K562 (cell line): ENCODE data around the gene IL4I1. TPM values are rescaled to one million over a fixed set of nuclear protein-coding genes. Genes with fewer than 3 reads are reported as not detected.

Source experiments
- CC2D1A ChIP-seq: fragments of 450-650 bp; IDR thresholded peaks from 2 replicates; pipeline ENCODE4 v1.6.1; 2017; ENCODE audit warnings: mild to moderate bottlenecking
- HDGF ChIP-seq: fragments of 450-650 bp; IDR thresholded peaks from 2 replicates; pipeline ENCODE4 v1.6.1; 2016
- HMG20A ChIP-seq: fragments of 450-650 bp; formaldehyde crosslinking; conservative IDR thresholded peaks from 2 replicates; pipeline ENCODE4 v1.4.0; 2020; ENCODE audit warnings: mild to moderate bottlenecking, mixed read lengths
- IFI16 ChIP-seq: fragments of 250-450 bp; sonication (Bioruptor Pico); IDR thresholded peaks from 2 replicates; pipeline ENCODE4 v2.1.2; 2022; ENCODE audit warnings: mild to moderate bottlenecking, inconsistent platforms
- JUN ChIP-seq, 2 experiments: sonication (generic) in 1 of 2; formaldehyde crosslinking in 1 of 2; IDR thresholded peaks; 2 replicates each; pipeline versions ENCODE4 v1.6.1 to v1.8.0; 2012 to 2022; ENCODE audit warnings: borderline replicate concordance in 2 of 2, mild to moderate bottlenecking in 2 of 2, improper control_type of control experiment in 1 of 2, low read depth in 1 of 2, low read length in 1 of 2, missing genetic modification reagents in 1 of 2
- KDM2B ChIP-seq: fragments of 250-450 bp; sonication (Bioruptor Pico); IDR thresholded peaks from 2 replicates; pipeline ENCODE4 v1.8.0; 2021; ENCODE audit warnings: mild to moderate bottlenecking, moderate library complexity
- KLF13 ChIP-seq: fragments of 450-650 bp; IDR thresholded peaks from 2 replicates; pipeline ENCODE4 v1.6.1; 2016; ENCODE audit warnings: missing genetic modification characterization, low read depth, mild to moderate bottlenecking, missing compliant biosample characterization, moderate library complexity, borderline replicate concordance
- MCM2 ChIP-seq: fragments of 450-650 bp; IDR thresholded peaks from 2 replicates; pipeline ENCODE4 v1.6.1; 2017; ENCODE audit warnings: low read depth, mild to moderate bottlenecking
- MIER1 ChIP-seq: fragments of 450-650 bp; IDR thresholded peaks from 2 replicates; pipeline ENCODE4 v1.6.1; 2016; ENCODE audit warnings: antibody characterized with exemption, mild to moderate bottlenecking, low read depth
- NFATC3 ChIP-seq: fragments of 450-650 bp; IDR thresholded peaks from 2 replicates; pipeline ENCODE4 v1.6.1; 2017; ENCODE audit warnings: mild to moderate bottlenecking
- NR2F6 ChIP-seq: fragments of 450-650 bp; formaldehyde crosslinking; IDR thresholded peaks from 2 replicates; pipeline ENCODE4 v1.4.0; 2020; ENCODE audit warnings: mild to moderate bottlenecking
- PRMT5 ChIP-seq: sonication (generic); formaldehyde crosslinking; IDR thresholded peaks from 2 replicates; pipeline ENCODE4 v1.5.0; 2020; ENCODE audit warnings: missing genetic modification reagents
- TEAD1 ChIP-seq, 2 experiments: fragments of 450-650 bp in 1 of 2; sonication (generic) in 1 of 2; formaldehyde crosslinking; IDR thresholded peaks; 2 replicates each; pipeline versions ENCODE4 v1.4.0 to v1.8.0; 2020 to 2022; ENCODE audit warnings: mild to moderate bottlenecking in 2 of 2, missing genetic modification reagents in 1 of 2
- TFE3 ChIP-seq: fragments of 450-650 bp; formaldehyde crosslinking; IDR thresholded peaks from 2 replicates; pipeline ENCODE4 v1.4.0; 2020; ENCODE audit warnings: mild to moderate bottlenecking, mixed read lengths
- THRB ChIP-seq: fragments of 450-650 bp; formaldehyde crosslinking; conservative IDR thresholded peaks from 2 replicates; pipeline ENCODE4 v1.4.0; 2022; ENCODE audit warnings: mild to moderate bottlenecking, missing genetic modification characterization
- ZBED1 ChIP-seq: IDR thresholded peaks from 2 replicates; pipeline ENCODE4 v1.6.1; 2014
- ZFX ChIP-seq: sonication (generic); formaldehyde crosslinking; IDR thresholded peaks from 2 replicates; pipeline ENCODE4 v1.8.0; 2022; ENCODE audit warnings: mild to moderate bottlenecking, missing genetic modification reagents, moderate library complexity
- ZNF518B ChIP-seq: fragments of 250-450 bp; sonication (Bioruptor Pico); IDR thresholded peaks from 2 replicates; pipeline ENCODE4 v1.5.0; 2021; ENCODE audit warnings: mild to moderate bottlenecking, moderate library complexity
- polyA plus RNA-seq, 8 experiments: library from polyadenylated mRNA; depleted of rRNA in 4 of 8; stranded (reverse) in 5 of 8; unstranded in 3 of 8; fragments of >200 nt; fragmentation: Nextera tagmentation in 2 of 8; fragmentation: Illumina TruSeq in 1 of 8; extraction: Ambion mirVana in 2 of 8; extraction: Trizol in 1 of 8; gene quantifications; 2 replicates each; pipeline versions ENCODE4 v1.2.1 to v1.2.3, GENCODE V29; 2011 to 2014; ENCODE audit warnings: inconsistent platforms in 1 of 8, missing spikeins in 1 of 8
- total RNA-seq, 7 experiments: library from RNA; depleted of rRNA in 6 of 7; stranded (reverse); fragments of >200 nt in 6 of 7; fragmentation: Illumina TruSeq in 2 of 7; extraction: Trizol in 2 of 7; gene quantifications; 2 replicates each; pipeline versions ENCODE4 v1.2.1 to v1.2.3, GENCODE V29; 2011 to 2021; ENCODE audit warnings: low replicate concordance in 1 of 7
- TF ChIP-seq, protein P1 (sequence below): sonication (generic); formaldehyde crosslinking; IDR thresholded peaks from 2 replicates; pipeline ENCODE4 v1.9.0; 2022; ENCODE audit warnings: mild to moderate bottlenecking, missing genetic modification reagents
- TF ChIP-seq, protein P2 (sequence below): IDR thresholded peaks from 3 replicates; pipeline ENCODE4 v1.6.1; 2011; ENCODE audit warnings: borderline replicate concordance, mild to moderate bottlenecking; ENCODE audit not compliant: insufficient read length, insufficient read depth

Gene IL4I1
- total and polyA plus RNA-seq, 9 of the 15 experiments (the other 6 are each of a cell fraction or from before 2014, with no cell fraction given) = 0.06 to 0.95 (median 0.43) TPM; not detected in 2

- TF ChIP-seq, protein P1, sequence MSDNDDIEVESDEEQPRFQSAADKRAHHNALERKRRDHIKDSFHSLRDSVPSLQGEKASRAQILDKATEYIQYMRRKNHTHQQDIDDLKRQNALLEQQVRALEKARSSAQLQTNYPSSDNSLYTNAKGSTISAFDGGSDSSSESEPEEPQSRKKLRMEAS (CRISPR knock-in tag) = no peak
- TF ChIP-seq ZFX (no peak), TFE3 (CRISPR knock-in tag) (no peak), TEAD1 (CRISPR knock-in tag; IDR thresholded peaks at IDR 0.05) (0 out of 4 replicates have a peak, but pooled peaks of 1 of the 2 experiments have one; percentile 3), ZBED1 (no peak), IFI16 (CRISPR knock-in tag) (no peak), HDGF (0 out of 2 replicates have a peak, but pooled peaks have one; percentile 53), NFATC3 (no peak), MIER1 (no peak), HMG20A (no peak), JUN (IDR thresholded peaks at IDR 0.05; ENCODE audit: borderline replicate concordance, low read depth, low read length) (no peak), JUN (CRISPR knock-in tag; IDR thresholded peaks at IDR 0.05; ENCODE audit: borderline replicate concordance) (no peak), ZNF518B (CRISPR knock-in tag) (no peak), KLF13 (tag) (no peak), PRMT5 (CRISPR knock-in tag) (no peak), THRB (0 out of 2 replicates have a peak, but pooled peaks have one; percentile 27), NR2F6 (CRISPR knock-in tag) (no peak), KDM2B (CRISPR knock-in tag) (0 out of 2 replicates have a peak, but pooled peaks have one; percentile 41), CC2D1A (no peak), MCM2 (no peak)
- TF ChIP-seq, protein P2, sequence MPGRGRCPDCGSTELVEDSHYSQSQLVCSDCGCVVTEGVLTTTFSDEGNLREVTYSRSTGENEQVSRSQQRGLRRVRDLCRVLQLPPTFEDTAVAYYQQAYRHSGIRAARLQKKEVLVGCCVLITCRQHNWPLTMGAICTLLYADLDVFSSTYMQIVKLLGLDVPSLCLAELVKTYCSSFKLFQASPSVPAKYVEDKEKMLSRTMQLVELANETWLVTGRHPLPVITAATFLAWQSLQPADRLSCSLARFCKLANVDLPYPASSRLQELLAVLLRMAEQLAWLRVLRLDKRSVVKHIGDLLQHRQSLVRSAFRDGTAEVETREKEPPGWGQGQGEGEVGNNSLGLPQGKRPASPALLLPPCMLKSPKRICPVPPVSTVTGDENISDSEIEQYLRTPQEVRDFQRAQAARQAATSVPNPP = no peak
Observed at GRCh38 chr19:49877879-49878743, 18.6 kb downstream of the IL4I1 start (continued).
